HG03558 (cell line): ENCODE measurements around the gene TALDO1.

Experiments used
- ATAC-seq: cut with Tn5 transposase; IDR thresholded peaks from one replicate; pipeline ENCODE4 v1.9.1; 2021; ENCODE audit warnings: moderate number of reproducible peaks; ENCODE audit not compliant: unreplicated experiment; ENCODE audit errors: extremely low read depth

Gene TALDO1

GRCh38 chr11:778976-779954, 32.0 kb downstream of the TALDO1 start:
- ATAC-seq, result no peak

DNA sequence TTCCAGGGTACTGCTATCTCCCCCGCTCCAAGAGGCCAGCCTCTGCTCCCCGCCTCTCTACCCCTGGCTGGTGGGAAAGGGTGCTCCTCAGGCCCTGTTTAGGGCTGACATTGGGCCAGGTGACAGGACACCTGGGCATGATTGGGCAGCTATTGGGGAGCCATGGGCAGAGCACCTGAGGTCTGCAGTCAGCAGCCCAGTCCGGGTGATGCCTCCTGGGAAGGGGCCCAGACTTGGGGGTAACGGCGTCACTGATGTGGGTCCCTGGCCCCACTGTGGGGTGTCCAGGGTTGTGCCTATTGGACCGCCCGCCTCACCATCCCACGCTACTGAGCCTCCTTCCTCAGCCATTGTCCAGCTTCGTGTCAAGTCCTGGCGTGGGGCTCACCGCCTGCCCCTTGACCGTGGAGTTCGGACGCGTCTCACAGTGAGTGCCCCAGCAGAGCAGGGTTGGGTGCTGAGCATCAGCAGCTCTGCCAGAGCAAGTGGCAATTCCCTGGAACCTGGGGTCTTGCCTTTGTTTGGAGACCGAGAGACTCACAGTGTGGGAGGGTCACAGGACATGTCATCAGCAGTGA, 32.8 kb downstream of the TALDO1 start:
- no peak for ATAC-seq

DNA sequence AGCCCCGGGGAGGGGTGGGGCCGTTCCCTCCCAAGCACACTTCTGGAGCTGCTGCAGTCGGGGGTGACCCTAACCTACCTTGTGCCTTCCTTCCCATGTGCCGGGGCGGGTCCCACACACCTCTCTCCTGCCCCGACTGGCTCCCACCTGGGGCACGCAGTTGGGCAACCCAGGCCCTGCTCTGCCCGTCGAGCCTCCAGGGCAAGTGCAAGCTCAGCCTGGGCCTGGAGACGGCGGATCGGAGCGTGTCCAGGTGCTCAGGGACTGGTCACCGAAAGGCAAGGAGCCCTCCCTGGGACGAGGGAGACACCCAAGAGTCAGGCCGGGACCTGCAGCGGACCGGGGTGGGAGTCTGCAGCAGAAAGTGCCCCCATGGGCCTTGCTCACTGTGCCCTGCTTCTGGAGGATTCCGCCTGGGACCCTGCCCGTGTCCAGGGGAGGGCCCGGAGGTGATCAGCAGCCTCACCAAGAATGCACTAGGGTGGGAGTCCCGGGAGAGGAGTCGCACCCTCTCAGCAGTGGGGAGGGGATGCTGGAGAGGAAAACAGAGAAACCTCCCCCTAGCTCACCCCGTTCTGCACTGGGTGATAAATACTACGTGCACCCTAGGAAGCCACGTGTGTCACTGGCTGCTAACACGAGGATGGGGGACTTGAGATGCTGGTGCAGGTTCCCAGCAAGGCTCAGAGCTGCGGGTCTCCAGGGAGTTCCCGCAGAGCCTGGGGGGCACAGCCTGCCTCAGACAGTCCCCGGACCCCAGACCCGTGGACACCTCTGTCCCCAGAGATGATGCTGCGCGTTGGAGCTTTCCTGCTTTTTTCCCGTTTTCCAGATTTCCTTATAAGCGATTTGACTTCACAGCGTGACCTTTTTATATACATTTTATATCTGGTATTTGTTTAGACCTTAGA, 35.3 kb downstream of the TALDO1 start:
- no peak for ATAC-seq

- no peak for ATAC-seq
Measured at GRCh38 chr11:783581-784015, 36.3 kb downstream of the TALDO1 start.

DNA sequence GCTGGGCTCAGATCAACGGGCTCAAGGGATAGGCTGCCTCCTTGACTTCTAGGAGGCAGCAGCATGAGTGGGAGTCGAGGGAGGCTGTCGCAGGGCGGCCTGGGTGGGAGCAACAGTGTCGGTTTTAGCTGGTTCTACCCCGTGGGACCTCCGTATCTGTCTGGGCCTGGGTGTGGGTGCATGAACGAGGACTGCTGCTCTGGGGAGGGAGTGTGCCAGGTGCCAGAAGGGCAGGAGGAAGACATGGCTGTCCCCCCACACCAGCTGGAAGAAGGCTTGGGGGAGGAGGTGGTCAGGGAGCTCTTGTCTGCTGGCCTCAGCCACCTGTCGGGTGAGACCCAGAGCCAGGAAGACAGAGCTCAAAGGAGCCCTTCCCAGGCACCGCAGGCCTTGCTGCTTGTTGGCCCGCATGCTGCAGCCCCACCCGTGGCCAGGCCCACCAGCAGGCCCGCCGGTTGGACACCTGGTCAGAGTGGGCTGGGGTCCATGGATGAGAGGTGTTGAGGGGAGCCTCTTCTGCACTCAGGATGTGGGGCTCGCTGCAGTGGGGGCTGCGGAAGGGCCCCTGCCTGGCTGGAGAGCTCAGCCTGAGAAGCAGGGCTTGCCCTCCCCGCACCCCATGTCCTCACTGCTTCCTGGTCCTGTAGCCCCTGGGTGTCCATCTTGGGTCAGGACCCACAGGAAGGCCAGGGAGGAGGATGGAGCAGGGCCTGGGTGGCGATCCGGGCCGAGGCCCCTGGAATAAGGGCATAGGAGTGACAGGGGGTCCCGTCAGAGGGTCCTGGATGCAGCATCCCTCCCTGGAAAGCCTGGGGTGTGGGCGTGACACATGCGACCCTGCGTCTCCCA, 39.2 kb downstream of the TALDO1 start:
- ATAC-seq, result no peak

DNA sequence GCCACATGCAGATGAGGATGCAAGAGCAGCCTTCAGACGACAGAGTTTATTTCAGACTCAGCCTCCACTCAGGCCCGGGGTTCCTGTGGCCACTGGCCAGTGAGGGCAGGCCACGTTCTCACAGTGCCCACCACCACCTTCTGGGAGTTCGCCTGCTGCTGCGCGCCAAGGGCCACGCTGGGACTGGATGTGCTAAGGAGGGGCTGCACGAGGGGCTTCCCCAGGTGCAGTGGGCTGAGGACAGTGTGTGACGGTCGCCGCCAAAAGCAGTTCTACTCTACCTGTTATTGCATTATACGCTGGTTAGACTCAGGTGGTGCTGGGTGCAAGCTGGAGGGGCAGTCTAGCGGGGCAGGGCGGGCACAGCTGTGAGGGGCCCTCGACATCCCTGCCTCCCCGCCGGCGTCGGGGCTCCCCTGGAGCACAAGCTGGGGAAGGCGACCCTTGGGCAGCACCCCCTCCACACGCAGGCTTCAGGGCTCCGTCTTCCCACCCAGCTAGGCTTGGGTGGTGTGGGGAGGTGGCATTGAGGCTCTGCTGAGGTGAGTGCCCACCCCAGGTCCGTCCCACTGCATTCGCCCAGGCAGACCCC, 39.9 kb downstream of the TALDO1 start:
- no peak for ATAC-seq

- no peak for ATAC-seq
Measured at GRCh38 chr11:788009-788640, 40.9 kb downstream of the TALDO1 start.

- no peak for ATAC-seq
Measured at GRCh38 chr11:788953-789940, 42.0 kb downstream of the TALDO1 start.

DNA sequence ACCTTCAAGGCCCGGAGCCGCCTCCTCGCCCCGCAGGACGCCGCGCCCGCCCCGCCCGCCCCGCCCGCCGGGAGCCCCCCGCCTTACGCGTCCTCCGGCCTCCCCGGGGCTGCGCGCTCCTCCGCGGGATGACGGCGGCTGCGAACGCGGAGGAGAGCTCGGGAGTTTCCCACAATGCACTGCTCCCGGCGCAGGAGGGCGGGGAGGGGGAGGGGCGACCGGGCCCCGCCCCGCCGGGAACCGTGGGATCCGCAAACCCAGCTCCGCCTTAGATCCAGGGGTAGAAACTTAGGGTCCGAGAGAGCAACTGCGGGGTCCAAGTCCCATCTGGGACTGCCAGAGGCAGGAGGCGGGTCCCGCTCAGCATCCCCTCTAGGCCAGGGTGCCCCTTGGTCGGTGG, 42.7 kb downstream of the TALDO1 start, which contains the start of gene CEND1:
TSS of gene CEND1 (minus strand) at position 148 of the 400 bp plus-strand sequence. CDS start 1,514 bp downstream, outside the sequence.
- ATAC-seq, result no peak

- no peak for ATAC-seq
Measured at GRCh38 chr11:790721-791564, 43.7 kb downstream of the TALDO1 start.

GRCh38 chr11:791658-792534, 44.6 kb downstream of the TALDO1 start:
- ATAC-seq, result no peak

- ATAC-seq, result no peak
Measured at GRCh38 chr11:792535-792821, 45.2 kb downstream of the TALDO1 start.

GRCh38 chr11:792873-793272, 45.6 kb downstream of the TALDO1 start:
- no peak for ATAC-seq

- ATAC-seq, result no peak
Measured at GRCh38 chr11:793556-793955, 46.3 kb downstream of the TALDO1 start.

DNA sequence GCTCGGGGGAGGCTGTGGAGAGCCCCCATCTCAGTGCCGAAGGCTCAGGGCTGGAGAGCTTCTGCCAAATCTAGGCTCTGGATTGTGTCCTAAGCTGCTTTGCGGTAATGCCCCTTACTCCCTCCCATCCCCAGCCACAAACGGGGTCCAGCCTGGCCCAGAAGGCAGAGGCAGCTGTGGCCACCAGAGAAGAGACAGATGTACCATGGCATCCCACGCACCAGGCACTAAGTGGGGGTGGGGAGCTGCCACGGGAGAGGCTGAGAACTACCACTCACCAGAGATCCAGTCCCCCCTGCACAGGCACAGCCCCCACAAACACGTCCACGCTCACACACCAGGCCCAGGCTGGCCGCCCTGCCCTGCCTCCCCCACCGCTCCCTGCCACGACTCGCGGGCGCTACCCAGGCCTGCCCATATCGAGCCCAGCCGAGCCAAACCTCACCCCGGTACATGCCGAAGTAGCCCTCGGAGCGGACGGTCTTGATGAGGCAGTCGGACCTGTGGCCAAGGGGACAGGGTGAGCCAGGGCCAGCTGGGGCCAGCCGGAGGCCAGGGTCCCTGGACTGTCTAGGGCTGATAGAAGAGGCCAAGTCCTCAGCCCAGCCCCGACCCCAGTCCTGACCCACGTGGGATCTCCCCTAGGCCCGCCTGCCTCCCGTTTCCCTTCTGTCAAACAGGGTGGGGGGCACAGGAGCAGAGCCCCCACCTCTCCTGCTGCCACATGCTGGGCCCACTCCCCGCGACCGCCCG, 46.9 kb downstream of the TALDO1 start:
- no peak for ATAC-seq
